Choroid plexus epithelial cell (primary cell): ENCODE measurements around the gene IDS.

Experiments
- DNase-seq: peaks from one replicate; pipeline ENCODE4 v3.0.0-alpha.2; 2010; ENCODE audit warnings: low read depth
- H3K4me3 ChIP-seq: 2 replicates; pipeline ENCODE4 v1.5.1; 2011; ENCODE audit warnings: low read depth, mild to moderate bottlenecking, control low read depth, low read length, moderate library complexity
- TF ChIP-seq, protein P1 (sequence below): conservative IDR thresholded peaks from 2 replicates; pipeline ENCODE4 v1.5.1; 2011; ENCODE audit warnings: low read depth, mild to moderate bottlenecking, control low read depth, inconsistent platforms, low read length, moderate library complexity

Gene IDS

DNA sequence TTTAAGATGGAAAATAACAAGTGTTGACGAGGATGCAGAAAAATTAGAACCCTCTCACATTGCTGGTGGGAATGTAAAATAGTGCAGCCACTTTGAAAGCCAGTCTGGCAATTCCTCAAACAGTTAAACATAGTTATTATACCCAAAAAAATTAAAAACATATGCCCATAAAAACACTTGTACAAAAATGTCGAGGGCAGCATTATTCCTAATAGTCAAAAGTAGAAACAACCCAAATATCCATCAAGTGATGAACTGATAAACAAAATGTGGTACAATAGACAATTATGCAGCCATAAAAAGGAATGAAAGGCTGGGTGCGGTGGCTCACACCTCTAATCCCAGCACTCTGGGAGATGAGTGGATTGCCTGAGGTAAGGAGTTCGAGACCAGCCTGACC, 6.3 kb downstream of the IDS start:
- no peak for DNase-seq
- TF ChIP-seq, protein P1, sequence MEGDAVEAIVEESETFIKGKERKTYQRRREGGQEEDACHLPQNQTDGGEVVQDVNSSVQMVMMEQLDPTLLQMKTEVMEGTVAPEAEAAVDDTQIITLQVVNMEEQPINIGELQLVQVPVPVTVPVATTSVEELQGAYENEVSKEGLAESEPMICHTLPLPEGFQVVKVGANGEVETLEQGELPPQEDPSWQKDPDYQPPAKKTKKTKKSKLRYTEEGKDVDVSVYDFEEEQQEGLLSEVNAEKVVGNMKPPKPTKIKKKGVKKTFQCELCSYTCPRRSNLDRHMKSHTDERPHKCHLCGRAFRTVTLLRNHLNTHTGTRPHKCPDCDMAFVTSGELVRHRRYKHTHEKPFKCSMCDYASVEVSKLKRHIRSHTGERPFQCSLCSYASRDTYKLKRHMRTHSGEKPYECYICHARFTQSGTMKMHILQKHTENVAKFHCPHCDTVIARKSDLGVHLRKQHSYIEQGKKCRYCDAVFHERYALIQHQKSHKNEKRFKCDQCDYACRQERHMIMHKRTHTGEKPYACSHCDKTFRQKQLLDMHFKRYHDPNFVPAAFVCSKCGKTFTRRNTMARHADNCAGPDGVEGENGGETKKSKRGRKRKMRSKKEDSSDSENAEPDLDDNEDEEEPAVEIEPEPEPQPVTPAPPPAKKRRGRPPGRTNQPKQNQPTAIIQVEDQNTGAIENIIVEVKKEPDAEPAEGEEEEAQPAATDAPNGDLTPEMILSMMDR, result no peak
- H3K4me3 ChIP-seq, result no peak overlapping the region

DNA sequence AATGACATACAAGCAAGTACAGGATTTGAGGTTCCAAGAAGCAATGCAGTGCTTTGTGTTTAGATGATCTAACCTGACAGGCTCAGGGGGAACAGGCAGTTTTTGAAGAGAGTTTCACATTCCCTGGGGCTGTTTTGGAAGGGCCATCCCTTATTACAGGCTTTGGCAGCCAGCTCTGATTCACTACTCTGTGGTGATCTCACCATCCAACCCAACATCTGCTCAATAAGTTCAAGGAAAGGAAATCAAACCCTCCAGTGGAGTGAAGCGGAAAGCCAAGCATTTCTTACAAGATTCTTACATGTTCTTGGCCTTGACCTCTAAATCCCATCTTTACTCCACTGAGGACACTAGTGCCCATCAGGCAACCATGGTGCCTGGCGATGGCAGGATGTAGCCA, 7.5 kb downstream of the IDS start:
- DNase-seq, result peak; percentile 43

DNA sequence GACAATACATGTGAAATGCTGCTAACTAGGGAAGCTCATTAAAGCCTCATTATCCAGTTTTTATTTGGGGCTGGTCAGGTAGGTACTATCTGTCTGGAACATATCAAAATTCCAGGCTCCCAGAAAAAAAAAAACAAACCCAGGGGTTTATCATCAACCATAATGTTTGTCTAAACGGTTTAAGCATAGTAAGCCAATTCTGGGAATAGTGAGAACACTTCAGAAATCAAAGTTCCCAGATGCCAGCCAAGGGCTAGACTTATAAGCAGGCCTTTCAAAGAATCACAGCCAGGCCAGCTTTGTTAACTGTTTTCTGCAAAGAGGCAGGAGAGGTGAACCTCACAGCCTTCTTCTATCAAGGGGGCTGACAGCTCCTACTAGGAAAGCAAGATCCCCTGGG, 8.1 kb downstream of the IDS start:
- TF ChIP-seq, protein P1, result no peak
- no peak for DNase-seq

More for the DNA sequence above, 7.5 kb downstream of the IDS start:
- H3K4me3 ChIP-seq, result no peak overlapping the region
- TF ChIP-seq, protein P1, result no peak

DNA sequence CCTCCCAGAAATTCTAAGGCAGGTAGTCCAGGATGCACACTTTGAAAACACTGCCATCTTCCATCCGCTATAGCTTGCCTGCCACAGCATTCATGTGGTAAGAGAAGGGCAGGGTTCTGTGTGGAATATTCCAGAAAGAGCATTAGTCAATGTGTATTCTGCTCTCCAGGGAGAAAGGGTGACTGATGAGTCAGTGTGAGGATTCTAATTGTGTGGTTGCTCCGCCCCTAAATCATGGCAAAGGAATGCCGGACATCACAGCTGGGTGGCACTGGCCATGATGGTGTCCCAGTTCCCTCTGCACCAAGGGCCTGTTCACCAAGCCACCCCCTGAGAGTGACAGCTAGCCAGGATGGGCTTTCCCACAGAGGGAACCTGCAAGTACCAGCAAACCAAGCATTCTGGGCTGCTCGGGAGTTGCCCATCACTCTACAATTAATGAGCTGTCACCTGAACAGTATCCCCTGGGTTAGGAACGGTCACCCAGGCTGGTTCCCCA, 9.5 kb downstream of the IDS start:
- TF ChIP-seq, protein P1, result no peak
- DNase-seq, result peak; percentile 75
- no peak overlapping the region for H3K4me3 ChIP-seq

More for the DNA sequence above, 8.1 kb downstream of the IDS start:
- H3K4me3 ChIP-seq, result no peak overlapping the region

DNA sequence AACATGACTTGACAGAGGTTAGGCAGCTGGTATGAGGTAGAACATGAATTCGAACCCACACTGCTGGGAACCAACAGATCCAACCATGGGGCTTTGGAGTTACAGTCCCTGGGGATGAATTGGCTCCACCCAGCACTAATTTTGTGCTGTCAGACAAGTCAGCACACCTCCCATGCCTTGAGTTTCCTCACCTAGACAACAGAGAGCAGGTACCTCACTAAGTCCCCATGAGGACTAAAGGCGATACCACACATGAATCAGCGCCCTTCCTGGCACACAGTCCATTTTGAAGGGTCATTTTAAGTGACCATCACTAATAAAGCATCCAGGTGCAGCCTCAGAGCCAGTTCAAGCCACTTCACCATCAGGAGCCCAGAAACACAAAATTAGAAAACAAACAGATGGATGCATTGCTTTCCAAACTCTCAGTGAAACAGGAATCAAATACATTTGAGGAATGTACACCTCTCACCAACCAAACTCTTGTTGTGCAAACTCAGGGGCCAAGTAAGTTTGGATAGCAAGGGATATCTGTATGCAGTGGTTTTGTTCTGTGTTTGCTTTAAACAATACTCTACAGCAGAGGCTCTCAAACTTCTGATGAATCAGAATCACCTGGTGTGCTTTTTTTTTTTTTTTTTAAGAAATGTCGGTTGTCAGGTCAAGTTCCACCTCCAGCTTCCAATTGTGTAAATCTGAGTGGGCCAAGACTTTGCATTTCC, 10.1 kb downstream of the IDS start:
- H3K4me3 ChIP-seq, result no peak overlapping the region
- TF ChIP-seq, protein P1, result no peak
- DNase-seq, result peak; percentile 46

DNA sequence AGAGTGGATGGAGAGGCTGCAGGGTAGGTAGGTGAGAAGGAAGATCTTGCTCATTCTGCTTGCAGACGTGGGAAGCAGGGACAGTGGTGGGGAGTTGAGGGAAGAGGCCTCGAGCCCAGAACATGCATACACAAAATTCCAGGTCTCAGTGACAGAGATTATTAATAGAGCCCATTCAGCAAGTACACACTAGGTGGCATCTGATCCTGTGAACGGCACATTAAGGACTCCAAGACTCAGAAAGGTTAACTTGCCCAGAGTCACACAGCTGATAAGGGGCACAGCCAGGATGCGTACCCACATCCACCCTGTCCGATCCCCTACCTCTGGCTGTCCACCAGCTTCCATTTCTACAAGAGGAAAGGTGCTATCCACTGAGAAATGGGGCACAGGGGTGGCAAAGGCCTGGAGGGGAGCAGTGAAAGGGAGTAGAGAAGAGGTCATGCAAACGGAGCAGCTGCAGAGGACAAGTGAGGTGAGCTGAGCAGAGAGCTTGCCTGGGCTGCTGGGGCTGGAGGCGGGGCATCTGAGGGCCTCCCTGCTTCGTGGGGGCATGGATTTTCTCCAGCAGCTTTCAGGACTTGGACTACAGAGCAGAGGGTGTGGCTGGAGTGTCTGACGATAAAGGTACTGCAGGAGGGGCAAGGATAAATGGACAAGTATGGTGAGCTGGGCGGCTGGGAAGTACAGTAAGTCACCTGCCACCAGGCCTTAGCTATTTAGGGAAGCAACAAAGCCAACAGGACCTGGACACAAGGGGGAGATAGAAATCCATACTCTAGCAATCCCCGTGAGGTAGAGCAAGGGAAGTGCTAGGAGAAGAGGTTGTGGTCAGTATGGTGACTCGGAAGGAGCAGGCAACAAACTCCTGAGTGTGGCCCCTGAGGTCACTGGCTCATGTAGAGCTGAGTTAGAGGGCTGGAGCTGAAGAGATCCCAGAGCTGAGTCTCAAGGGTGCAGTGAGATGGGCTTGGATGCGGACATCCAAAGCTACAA, 11.2 kb downstream of the IDS start:
- no peak for DNase-seq
- TF ChIP-seq, protein P1, result peak; percentile 10
- H3K4me3 ChIP-seq, result no peak overlapping the region
